NCI-H345 treated with DMSO at 0.1 percent for 48 hours (cell line): ENCODE results near the gene PTDSS2.
"Not testable (repeated sequence)": the region's sequence is repeated elsewhere in the genome, so short reads cannot be mapped to it uniquely, and the experiment has no call there.

Source experiments
- DNase-seq: peaks from one replicate; lab custom pipeline; 2025; ENCODE audit not compliant: unreplicated experiment; lab: John Stamatoyannopoulos, UW

PTDSS2 gene

GRCh38 chr11:413120-414081, 36.7 kb upstream of the PTDSS2 start:
- no peak for DNase-seq

- no peak for DNase-seq
These were observed 35.7 kb upstream of the PTDSS2 start for GRCh38 chr11:414318-414857.

GRCh38 chr11:415640-416041, 34.4 kb upstream of the PTDSS2 start:
- no peak for DNase-seq

GRCh38 chr11:416051-416756, 33.9 kb upstream of the PTDSS2 start:
- DNase-seq: no peak

GRCh38 chr11:416757-417621, 33.1 kb upstream of the PTDSS2 start:
- DNase-seq: peak; percentile 30

- DNase-seq: no peak
These were observed 32.3 kb upstream of the PTDSS2 start for GRCh38 chr11:417652-418342.

GRCh38 chr11:418343-419247, 31.5 kb upstream of the PTDSS2 start:
- no peak for DNase-seq

GRCh38 chr11:419248-420005, 30.7 kb upstream of the PTDSS2 start:
- no peak for DNase-seq

- DNase-seq: no peak
These were observed 29.8 kb upstream of the PTDSS2 start for GRCh38 chr11:420054-420910.

GRCh38 chr11:420911-421321, 29.2 kb upstream of the PTDSS2 start:
- DNase-seq: no peak

- no peak for DNase-seq
These were observed 27.8 kb upstream of the PTDSS2 start for GRCh38 chr11:422249-422656.

- DNase-seq: no peak
These were observed 25.8 kb upstream of the PTDSS2 start for GRCh38 chr11:424232-424631.

GRCh38 chr11:424766-425165, 25.3 kb upstream of the PTDSS2 start:
- not testable (repeated sequence) for DNase-seq

- DNase-seq: no peak
These were observed 24.8 kb upstream of the PTDSS2 start for GRCh38 chr11:425301-425700.

- DNase-seq: no peak
These were observed 23.2 kb upstream of the PTDSS2 start for GRCh38 chr11:426851-427250.

- no peak for DNase-seq
These were observed 21.8 kb upstream of the PTDSS2 start for GRCh38 chr11:428295-428694.

- no peak for DNase-seq
These were observed 20.7 kb upstream of the PTDSS2 start for GRCh38 chr11:429391-429790.
